ENCODE data around the gene STX3. TPM values are rescaled to one million over a fixed set of nuclear protein-coding genes. Genes with fewer than 3 reads are reported as not detected.

STX3 gene
- total and polyA plus RNA-seq, 2 of the 13 experiments (the other 11 are each of a cell fraction or from before 2014, with no cell fraction given) = 16.5 to 24.0 TPM

- TF ChIP-seq IRF9 (CRISPR knock-in tag; IDR thresholded peaks at IDR 0.05; ENCODE audit: borderline replicate concordance) (no peak; the same call in 1 of the 2 replicates), NKX3-1 (CRISPR knock-in tag; IDR thresholded peaks at IDR 0.05) (no peak), ZBTB7B (CRISPR knock-in tag; IDR thresholded peaks at IDR 0.05) (peak; percentile 50; the same call in 1 of the 2 replicates), ZNF292 (CRISPR knock-in tag; IDR thresholded peaks at IDR 0.05; ENCODE audit: borderline replicate concordance, low read depth) (peak; percentile 65), ZFP62 (CRISPR knock-in tag; IDR thresholded peaks at IDR 0.05) (no peak), ZNF570 (CRISPR knock-in tag; IDR thresholded peaks at IDR 0.05; ENCODE audit: borderline replicate concordance) (no peak), TIGD3 (CRISPR knock-in tag; IDR thresholded peaks at IDR 0.05; ENCODE audit: borderline replicate concordance) (no peak), KDM3A (CRISPR knock-in tag; IDR thresholded peaks at IDR 0.05; ENCODE audit: low read depth) (peak; percentile 48; the same call in 1 of the 2 replicates), TFAP4 (IDR thresholded peaks at IDR 0.05; ENCODE audit: borderline replicate concordance, low read depth) (no peak), SRF (IDR thresholded peaks at IDR 0.05; ENCODE audit: low read depth, low read length) (peak; percentile 86; the same call in 1 of the 2 replicates), RELA (CRISPR knock-in tag; IDR thresholded peaks at IDR 0.05) (no peak; the same call in 1 of the 2 replicates), ZBTB38 (CRISPR knock-in tag; IDR thresholded peaks at IDR 0.05) (peak; percentile 53; the same call in 1 of the 2 replicates), AKAP8 (CRISPR knock-in tag; IDR thresholded peaks at IDR 0.05) (no peak), SP5 (CRISPR knock-in tag; IDR thresholded peaks at IDR 0.05; ENCODE audit: borderline replicate concordance, low read depth) (peak; percentile 65; the same call in 1 of the 2 replicates), GTF2F1 (IDR thresholded peaks at IDR 0.05; ENCODE audit: low read length) (no peak), ZNF7 (CRISPR knock-in tag; IDR thresholded peaks at IDR 0.05) (no peak), ZBTB20 (CRISPR knock-in tag; IDR thresholded peaks at IDR 0.05; ENCODE audit: borderline replicate concordance, low read depth) (peak; percentile 40; the same call in 1 of the 2 replicates), POLR2AphosphoS5 (IDR thresholded peaks at IDR 0.05; ENCODE audit: low read depth, low read length) (peak; percentile 92), ONECUT2 (CRISPR knock-in tag; IDR thresholded peaks at IDR 0.05) (no peak), ZSCAN21 (CRISPR knock-in tag; IDR thresholded peaks at IDR 0.05; ENCODE audit: borderline replicate concordance) (no peak; the same call in 1 of the 2 replicates), ZNF230 (CRISPR knock-in tag; IDR thresholded peaks at IDR 0.05) (0 out of 2 replicates have a peak, but pooled peaks have one; percentile 38), ZBTB42 (CRISPR knock-in tag; IDR thresholded peaks at IDR 0.05) (no peak), ZNF543 (CRISPR knock-in tag; IDR thresholded peaks at IDR 0.05) (peak; percentile 55; the same call in 1 of the 2 replicates)
- TF ChIP-seq, protein P1, sequence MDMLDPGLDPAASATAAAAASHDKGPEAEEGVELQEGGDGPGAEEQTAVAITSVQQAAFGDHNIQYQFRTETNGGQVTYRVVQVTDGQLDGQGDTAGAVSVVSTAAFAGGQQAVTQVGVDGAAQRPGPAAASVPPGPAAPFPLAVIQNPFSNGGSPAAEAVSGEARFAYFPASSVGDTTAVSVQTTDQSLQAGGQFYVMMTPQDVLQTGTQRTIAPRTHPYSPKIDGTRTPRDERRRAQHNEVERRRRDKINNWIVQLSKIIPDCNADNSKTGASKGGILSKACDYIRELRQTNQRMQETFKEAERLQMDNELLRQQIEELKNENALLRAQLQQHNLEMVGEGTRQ (IDR thresholded peaks at IDR 0.05; ENCODE audit: low read depth, low read length) = no peak
- TF ChIP-seq, protein P1 (CRISPR knock-in tag; IDR thresholded peaks at IDR 0.05; ENCODE audit: borderline replicate concordance) = peak; percentile 45; the same call in 1 of the 2 replicates
- TF ChIP-seq, protein P2, sequence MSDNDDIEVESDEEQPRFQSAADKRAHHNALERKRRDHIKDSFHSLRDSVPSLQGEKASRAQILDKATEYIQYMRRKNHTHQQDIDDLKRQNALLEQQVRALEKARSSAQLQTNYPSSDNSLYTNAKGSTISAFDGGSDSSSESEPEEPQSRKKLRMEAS (IDR thresholded peaks at IDR 0.05) = peak; percentile 88
Measured at GRCh38 chr11:59810189-59810910, 55.2 kb downstream of the STX3 start, which contains the start of gene MRPL16 (continued).
